NB4 (cell line): Measurements from ENCODE around the gene GALNT9.

Experiments used
- CTCF ChIP-seq: IDR thresholded peaks from one replicate; pipeline ENCODE4 v1.5.1; 2012; ENCODE audit warnings: low read depth, low read length
- POLR2A ChIP-seq: IDR thresholded peaks from 2 replicates; pipeline ENCODE4 v1.6.1; 2011; ENCODE audit warnings: mild to moderate bottlenecking; ENCODE audit not compliant: insufficient read length; ENCODE audit errors: extremely low read depth

GRCh38 chr12:132210223-132211055 lies 119.0 kb downstream of the GALNT9 start:
- TF ChIP-seq CTCF (no peak), POLR2A (no peak)
